Transverse colon (tissue), 4 donors: ENCODE results near the gene ERLEC1. TPM values are rescaled to one million over a fixed set of nuclear protein-coding genes. Genes with fewer than 3 reads are reported as not detected.

Source experiments
- DNase-seq: peaks from one replicate; pipeline ENCODE4 v3.0.0-alpha.2; 2019
- H3K27ac ChIP-seq, 4 donors: fragments of 200-600 bp; sonication (generic); 2 replicates each; pipeline ENCODE4 v1.5.1; 2016 to 2018; ENCODE audit warnings: inconsistent platforms in 4 of 4
- H3K27me3 ChIP-seq: fragments of 200-600 bp; sonication (generic); 2 replicates; pipeline ENCODE4 v1.5.1; 2017; ENCODE audit warnings: inconsistent platforms
- H3K36me3 ChIP-seq, 4 donors: fragments of 200-600 bp; sonication (generic); 2 replicates each; pipeline ENCODE4 v1.5.1; 2017 to 2019; ENCODE audit warnings: inconsistent platforms in 4 of 4
- H3K4me1 ChIP-seq, 4 donors: fragments of 200-600 bp; sonication (generic); 2 replicates each; pipeline ENCODE4 v1.5.1; 2017 to 2020; ENCODE audit warnings: inconsistent platforms in 4 of 4
- H3K4me3 ChIP-seq, 4 donors: fragments of 200-600 bp; sonication (generic); 1 replicate in 1 of 4; 2 replicates in 3 of 4; pipeline versions ENCODE4 v1.5.1 to v1.6.1; 2017 to 2019; ENCODE audit warnings: inconsistent platforms in 4 of 4
- H3K9me3 ChIP-seq, 2 donors: fragments of 200-600 bp; sonication (generic); 2 replicates each; pipeline ENCODE4 v1.5.1; 2017 to 2019; ENCODE audit warnings: inconsistent platforms in 2 of 2
- EP300 ChIP-seq: sonication (generic); formaldehyde crosslinking; IDR thresholded peaks from one replicate; pipeline ENCODE4 v1.6.1; 2017; ENCODE audit warnings: antibody characterized with exemption, low read depth
- POLR2A ChIP-seq: fragments of 450-650 bp; IDR thresholded peaks from one replicate; pipeline ENCODE4 v1.6.1; 2016; ENCODE audit warnings: antibody characterized with exemption, mild to moderate bottlenecking, moderate library complexity
- POLR2AphosphoS5 ChIP-seq, 3 donors: sonication (generic); formaldehyde crosslinking; IDR thresholded peaks; one replicate each; pipeline ENCODE4 v1.6.1; 2016; ENCODE audit warnings: antibody characterized with exemption in 3 of 3
- WGBS, 2 donors: methylation state at CpG; one replicate each; pipeline ENCODE4 v1.1.5; 2018; ENCODE audit warnings: low coverage in 1 of 2; 5-methylcytosine and 5-hydroxymethylcytosine counted together
- in situ Hi-C, 4 donors: fragments of 200-750 bp; cut with MboI; loops; one replicate each; pipeline versions ENCODE4 v1.15.0 to v1.15.1; 2017; ENCODE audit warnings: low sequenced_read_pairs in 3 of 4, low pct_ligation_motif_present in 1 of 4, low pct_unique_long_range_greater_than_20kb in 1 of 4
- intact Hi-C: fragments of 100-400 bp; cut with DNase I; formaldehyde crosslinking; loops from one replicate; pipeline ENCODE4 v1.15.1; 2023; ENCODE audit warnings: low total_unique reads
- total RNA-seq, 4 donors: library from RNA; depleted of rRNA; stranded (reverse); fragments of >200 nt; gene quantifications; one replicate each; pipeline ENCODE4 v1.1.0, GENCODE V29; 2016
- TF ChIP-seq, protein P1 (sequence below), 5 experiments: fragments of 200-600 bp in 3 of 5; fragments of 450-650 bp in 2 of 5; sonication (generic) in 3 of 5; IDR thresholded peaks; 1 replicate in 2 of 5; 2 replicates in 3 of 5; pipeline ENCODE4 v1.5.1; 2016 to 2017; ENCODE audit warnings: antibody characterized with exemption in 5 of 5, inconsistent platforms in 3 of 5, mild to moderate bottlenecking in 2 of 5, moderate library complexity in 1 of 5

Gene ERLEC1
- total RNA-seq, 4 donors from 2014 or later, result 6.4 to 43.8 (median 32.0) TPM

DNA sequence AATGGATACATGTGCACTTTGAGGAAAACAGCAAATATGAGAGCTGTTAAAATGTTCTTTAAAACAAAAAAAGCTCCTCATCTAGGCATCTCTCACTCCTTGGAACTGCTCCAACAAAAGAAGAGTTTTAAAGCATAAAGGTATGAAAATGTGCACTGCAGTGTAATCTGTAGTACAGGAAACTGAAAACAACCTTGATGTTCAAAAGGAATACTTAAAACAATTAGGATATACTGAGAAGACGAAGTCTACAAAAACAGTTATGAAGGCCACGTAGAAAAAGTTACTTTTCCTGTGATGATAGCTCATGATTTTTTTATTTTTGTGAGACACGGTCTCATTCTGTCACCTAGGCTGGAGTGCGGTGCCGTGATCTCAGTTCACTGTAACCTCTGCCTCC is 75.0 kb downstream of the ERLEC1 start:
- 91 to 93% methylated on average over 5 of the region's 5 CpGs for WGBS, 2 donors
- H3K4me3 ChIP-seq, result no peak overlapping the region
- H3K9me3 ChIP-seq, result no peaks in the 10 kb centered on the region
- no peak overlapping the region for H3K27ac ChIP-seq
- TF ChIP-seq EP300 (no peak), POLR2A (no peak), POLR2AphosphoS5 (IDR thresholded peaks at IDR 0.05) (no peak)
- TF ChIP-seq, protein P1, sequence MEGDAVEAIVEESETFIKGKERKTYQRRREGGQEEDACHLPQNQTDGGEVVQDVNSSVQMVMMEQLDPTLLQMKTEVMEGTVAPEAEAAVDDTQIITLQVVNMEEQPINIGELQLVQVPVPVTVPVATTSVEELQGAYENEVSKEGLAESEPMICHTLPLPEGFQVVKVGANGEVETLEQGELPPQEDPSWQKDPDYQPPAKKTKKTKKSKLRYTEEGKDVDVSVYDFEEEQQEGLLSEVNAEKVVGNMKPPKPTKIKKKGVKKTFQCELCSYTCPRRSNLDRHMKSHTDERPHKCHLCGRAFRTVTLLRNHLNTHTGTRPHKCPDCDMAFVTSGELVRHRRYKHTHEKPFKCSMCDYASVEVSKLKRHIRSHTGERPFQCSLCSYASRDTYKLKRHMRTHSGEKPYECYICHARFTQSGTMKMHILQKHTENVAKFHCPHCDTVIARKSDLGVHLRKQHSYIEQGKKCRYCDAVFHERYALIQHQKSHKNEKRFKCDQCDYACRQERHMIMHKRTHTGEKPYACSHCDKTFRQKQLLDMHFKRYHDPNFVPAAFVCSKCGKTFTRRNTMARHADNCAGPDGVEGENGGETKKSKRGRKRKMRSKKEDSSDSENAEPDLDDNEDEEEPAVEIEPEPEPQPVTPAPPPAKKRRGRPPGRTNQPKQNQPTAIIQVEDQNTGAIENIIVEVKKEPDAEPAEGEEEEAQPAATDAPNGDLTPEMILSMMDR (IDR thresholded peaks at IDR 0.05), result no peak
- intact Hi-C loops (no loop called here), in situ Hi-C loops (no loop called here)
- no peaks in the 10 kb centered on the region for H3K27me3 ChIP-seq
- DNase-seq, result no peak
- peaks cover 0 to 7% (median 0%) of the 10 kb centered on the region in 4 donors for H3K4me1 ChIP-seq
- peaks cover 0 to 23% (median 6%) of the 10 kb centered on the region in 4 donors for H3K36me3 ChIP-seq

DNA sequence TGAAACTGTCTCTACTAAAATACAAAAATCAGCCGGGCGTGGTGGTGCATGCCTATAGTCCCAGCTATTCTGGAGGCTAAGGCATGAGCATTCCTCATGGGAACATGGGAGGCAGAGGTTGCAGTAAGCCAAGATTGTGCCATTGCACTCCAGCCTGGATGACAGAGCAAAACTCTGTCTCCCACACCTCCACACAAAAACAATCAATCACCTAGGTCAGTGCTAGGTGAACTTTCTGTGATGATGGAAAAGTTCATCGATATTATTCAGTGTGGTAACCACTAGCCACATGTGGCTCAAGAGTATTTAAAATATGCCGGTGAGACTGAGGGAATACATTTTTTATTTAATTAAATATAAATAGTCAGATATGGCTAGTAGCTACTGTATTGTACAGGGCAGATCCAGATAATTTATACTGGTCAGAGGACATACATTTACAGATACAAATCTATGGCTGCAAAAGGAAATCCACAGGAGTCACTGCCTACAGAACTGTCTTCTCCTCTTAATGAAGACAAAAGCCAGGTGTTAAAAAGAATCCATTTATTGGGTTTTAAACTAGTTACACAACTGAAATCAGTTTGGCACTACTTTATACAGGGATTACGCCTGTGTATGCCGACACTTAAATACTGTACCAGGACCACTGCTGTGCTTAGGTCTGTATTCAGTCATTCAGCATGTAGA is 76.8 kb downstream of the ERLEC1 start:
- Histone ChIP-seq H3K4me1 (peaks cover 0 to 7% (median 0%) of the 10 kb centered on the region in 4 donors), H3K36me3 (peaks cover 0 to 31% (median 6%) of the 10 kb centered on the region in 4 donors), H3K27ac (no peak overlapping the region), H3K27me3 (no peaks in the 10 kb centered on the region), H3K4me3 (no peak overlapping the region), H3K9me3 (no peaks in the 10 kb centered on the region)
- in situ Hi-C loops, result no loop called here
- 91 to 94% methylated on average over 4 to 6 of the region's 6 CpGs for WGBS, 2 donors
- TF ChIP-seq POLR2A (no peak), EP300 (no peak), POLR2AphosphoS5 (IDR thresholded peaks at IDR 0.05) (no peak)
- TF ChIP-seq, protein P1 (IDR thresholded peaks at IDR 0.05), result no peak
- intact Hi-C loops, result no loop called here
- no peak for DNase-seq

DNA sequence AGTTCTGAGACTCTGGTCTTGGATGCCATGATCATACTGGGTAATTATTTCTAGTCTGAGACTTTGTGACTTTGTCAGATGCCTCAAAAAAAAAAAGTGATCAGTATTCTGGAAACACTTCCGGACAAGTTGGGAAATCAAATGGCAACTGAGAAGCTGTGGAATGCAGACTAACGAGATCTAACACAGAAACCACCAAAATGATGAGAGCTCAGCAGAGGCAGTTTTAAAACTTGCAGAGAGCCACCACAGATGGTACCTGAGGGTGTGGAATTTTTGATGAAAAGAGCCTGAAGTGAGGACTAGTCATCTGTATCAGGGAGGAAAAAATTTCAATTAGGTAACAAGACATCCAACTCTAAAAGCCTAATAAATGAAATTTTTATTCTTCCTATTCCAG is 78.4 kb downstream of the ERLEC1 start:
- in situ Hi-C loops (no loop called here), intact Hi-C loops (no loop called here)
- no peak for TF ChIP-seq EP300
- TF ChIP-seq POLR2A, result no peak
- TF ChIP-seq POLR2AphosphoS5 (IDR thresholded peaks at IDR 0.05), result no peak
- TF ChIP-seq, protein P1 (IDR thresholded peaks at IDR 0.05), result no peak
- Histone ChIP-seq H3K27me3 (no peaks in the 10 kb centered on the region), H3K9me3 (no peaks in the 10 kb centered on the region), H3K4me1 (peaks cover 0 to 1% (median 0%) of the 10 kb centered on the region in 4 donors), H3K36me3 (peaks cover 0 to 31% (median 6%) of the 10 kb centered on the region in 4 donors), H3K4me3 (no peak overlapping the region), H3K27ac (no peak overlapping the region)
- 97 to 100% methylated on average over 2 of the region's 2 CpGs for WGBS, 2 donors
- DNase-seq, result no peak

DNA sequence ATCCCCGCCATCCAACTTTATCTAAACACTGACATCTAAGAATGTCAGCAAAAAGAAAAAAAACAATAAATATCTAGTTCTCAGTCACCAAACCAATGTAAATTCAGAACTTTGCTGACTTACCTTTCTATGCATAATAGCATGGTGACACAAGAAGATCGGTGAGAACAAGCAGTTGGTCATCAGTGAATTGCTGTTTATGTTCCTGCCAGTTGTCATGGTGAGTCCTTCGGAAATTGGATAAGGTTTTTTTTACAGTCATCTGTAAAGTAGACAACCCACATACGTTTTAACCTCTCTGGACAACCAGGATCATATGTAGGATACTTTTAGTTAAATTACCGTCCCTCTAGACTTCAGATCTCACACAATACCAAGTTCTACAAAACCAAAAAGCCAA is 79.1 kb downstream of the ERLEC1 start:
- Histone ChIP-seq H3K9me3 (no peaks in the 10 kb centered on the region), H3K27me3 (no peaks in the 10 kb centered on the region), H3K36me3 (peaks cover 0 to 31% (median 9%) of the 10 kb centered on the region in 4 donors), H3K27ac (no peak overlapping the region), H3K4me3 (no peak overlapping the region), H3K4me1 (no peaks in the 10 kb centered on the region)
- TF ChIP-seq POLR2AphosphoS5 (IDR thresholded peaks at IDR 0.05), result no peak
- no peak for TF ChIP-seq EP300
- TF ChIP-seq POLR2A, result no peak
- TF ChIP-seq, protein P1 (IDR thresholded peaks at IDR 0.05), result no peak
- WGBS, 2 donors, result 88 to 90% methylated on average over 5 of the region's 5 CpGs
- intact Hi-C loops, result no loop called here
- no peak for DNase-seq
- in situ Hi-C loops, result no loop called here
